ENCODE data around the gene PPP1R9A.
"Not testable (repeated sequence)": the region's sequence is repeated elsewhere in the genome, so short reads cannot be mapped to it uniquely, and the experiment has no call there.

The PPP1R9A gene

DNA sequence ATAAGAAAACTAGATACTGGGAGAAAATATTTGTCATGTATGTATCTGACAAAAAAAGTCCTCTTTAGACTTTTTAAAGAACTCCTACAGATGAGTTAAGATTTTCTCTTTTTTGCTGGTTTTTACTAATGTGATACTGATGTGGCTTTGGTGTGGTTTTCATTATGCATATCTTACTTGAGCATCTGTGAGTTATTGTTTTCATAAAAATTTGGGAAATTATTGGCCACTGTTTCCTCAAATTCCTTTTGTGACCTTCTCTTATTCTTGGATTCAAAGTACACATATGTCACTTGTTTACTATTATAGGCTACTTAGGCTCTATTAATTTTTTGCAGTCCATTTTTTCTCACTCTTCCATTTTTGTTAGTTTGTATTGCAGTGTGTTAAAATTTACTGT, 89.0 kb downstream of the PPP1R9A start:
- H3K9me3 ChIP-seq (ENCODE audit: control insufficient read depth, low read depth, low read length), result no peaks in the 10 kb centered on the region
- no peak overlapping the region for H3K27ac ChIP-seq (ENCODE audit: low read length)
- H3K9ac ChIP-seq (ENCODE audit: low read length), result no peak overlapping the region
- H3K4me3 ChIP-seq (ENCODE audit: low read length), result no peak overlapping the region
- peaks cover 5% of the 10 kb centered on the region for H3K4me1 ChIP-seq (ENCODE audit: control insufficient read depth, low read depth, low read length)
- no peaks in the 10 kb centered on the region for H3K36me3 ChIP-seq (ENCODE audit: control insufficient read depth, low read depth, low read length)
- H3K27me3 ChIP-seq (ENCODE audit: control insufficient read depth, insufficient read depth, low read length), result no peaks in the 10 kb centered on the region

- no peak overlapping the region for H3K9ac ChIP-seq (ENCODE audit: low read length)
- no peaks in the 10 kb centered on the region for H3K36me3 ChIP-seq (ENCODE audit: control insufficient read depth, low read depth, low read length)
- H3K27me3 ChIP-seq (ENCODE audit: control insufficient read depth, insufficient read depth, low read length), result no peaks in the 10 kb centered on the region
- no peaks in the 10 kb centered on the region for H3K9me3 ChIP-seq (ENCODE audit: control insufficient read depth, low read depth, low read length)
- H3K27ac ChIP-seq (ENCODE audit: low read length), result no peak overlapping the region
- H3K4me3 ChIP-seq (ENCODE audit: low read length), result no peak overlapping the region
- H3K4me1 ChIP-seq (ENCODE audit: control insufficient read depth, low read depth, low read length), result peaks cover 5% of the 10 kb centered on the region
Measured at GRCh38 chr7:94997547-94997946, 90.2 kb downstream of the PPP1R9A start.

GRCh38 chr7:94998266-94999068, 91.1 kb downstream of the PPP1R9A start:
- no peak overlapping the region for H3K9ac ChIP-seq (ENCODE audit: low read length)
- no peaks in the 10 kb centered on the region for H3K9me3 ChIP-seq (ENCODE audit: control insufficient read depth, low read depth, low read length)
- H3K27ac ChIP-seq (ENCODE audit: low read length), result no peak overlapping the region
- no peak overlapping the region for H3K4me3 ChIP-seq (ENCODE audit: low read length)
- no peaks in the 10 kb centered on the region for H3K36me3 ChIP-seq (ENCODE audit: control insufficient read depth, low read depth, low read length)
- H3K27me3 ChIP-seq (ENCODE audit: control insufficient read depth, insufficient read depth, low read length), result no peaks in the 10 kb centered on the region
- peaks cover 5% of the 10 kb centered on the region for H3K4me1 ChIP-seq (ENCODE audit: control insufficient read depth, low read depth, low read length)

- no peak overlapping the region for H3K4me3 ChIP-seq (ENCODE audit: low read length)
- H3K27ac ChIP-seq (ENCODE audit: low read length), result no peak overlapping the region
- H3K9ac ChIP-seq (ENCODE audit: low read length), result no peak overlapping the region
- H3K9me3 ChIP-seq (ENCODE audit: control insufficient read depth, low read depth, low read length), result no peaks in the 10 kb centered on the region
- H3K4me1 ChIP-seq (ENCODE audit: control insufficient read depth, low read depth, low read length), result peaks cover 5% of the 10 kb centered on the region
- H3K36me3 ChIP-seq (ENCODE audit: control insufficient read depth, low read depth, low read length), result no peaks in the 10 kb centered on the region
- no peaks in the 10 kb centered on the region for H3K27me3 ChIP-seq (ENCODE audit: control insufficient read depth, insufficient read depth, low read length)
Measured at GRCh38 chr7:94999069-94999351, 91.6 kb downstream of the PPP1R9A start.

DNA sequence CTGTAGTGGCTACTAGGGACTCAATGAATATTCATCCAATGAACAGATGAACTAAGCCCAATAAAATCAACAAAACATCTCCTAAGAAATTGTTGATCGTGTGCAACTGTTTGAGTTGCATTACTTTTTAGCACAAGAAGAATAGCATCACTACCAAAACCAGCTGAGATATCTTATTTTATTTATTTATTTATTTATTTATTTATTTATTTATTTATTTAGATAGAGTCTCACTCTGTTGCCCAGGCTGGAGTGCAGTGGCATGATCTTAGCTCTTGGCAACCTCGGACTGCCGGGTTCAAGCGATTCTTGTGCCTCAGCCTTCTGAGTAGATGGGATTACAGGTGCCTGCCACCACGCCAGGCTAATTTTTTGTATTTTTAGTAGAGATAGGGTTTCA, 92.2 kb downstream of the PPP1R9A start:
- H3K36me3 ChIP-seq (ENCODE audit: control insufficient read depth, low read depth, low read length); H3K27ac ChIP-seq (ENCODE audit: low read length); H3K9me3 ChIP-seq (ENCODE audit: control insufficient read depth, low read depth, low read length); H3K4me1 ChIP-seq (ENCODE audit: control insufficient read depth, low read depth, low read length); H3K27me3 ChIP-seq (ENCODE audit: control insufficient read depth, insufficient read depth, low read length); H3K4me3 ChIP-seq (ENCODE audit: low read length); H3K9ac ChIP-seq (ENCODE audit: low read length): not testable (repeated sequence)

DNA sequence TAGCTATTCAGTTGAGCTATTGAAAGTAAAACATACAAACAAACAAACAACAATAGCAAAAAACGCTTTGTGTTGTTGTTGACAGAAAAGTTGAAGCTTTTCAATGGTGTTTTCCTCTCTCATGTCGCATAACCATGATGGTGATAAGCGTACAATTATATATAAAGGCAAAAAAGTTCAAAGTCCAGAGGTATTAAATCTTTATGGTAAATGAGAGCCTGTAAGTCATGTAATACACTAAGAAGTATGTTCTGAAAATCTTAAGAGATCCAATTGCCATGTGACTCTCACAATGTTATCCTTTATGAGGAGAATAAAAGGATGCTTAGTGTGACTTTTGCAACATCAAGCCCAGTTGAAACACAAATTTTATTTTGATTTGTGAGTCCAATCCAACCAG, 93.9 kb downstream of the PPP1R9A start:
- no peak overlapping the region for H3K4me3 ChIP-seq (ENCODE audit: low read length)
- H3K9ac ChIP-seq (ENCODE audit: low read length), result no peak overlapping the region
- H3K4me1 ChIP-seq (ENCODE audit: control insufficient read depth, low read depth, low read length), result peaks cover 5% of the 10 kb centered on the region
- H3K27me3 ChIP-seq (ENCODE audit: control insufficient read depth, insufficient read depth, low read length), result no peaks in the 10 kb centered on the region
- H3K36me3 ChIP-seq (ENCODE audit: control insufficient read depth, low read depth, low read length), result no peaks in the 10 kb centered on the region
- H3K27ac ChIP-seq (ENCODE audit: low read length), result no peak overlapping the region
- no peaks in the 10 kb centered on the region for H3K9me3 ChIP-seq (ENCODE audit: control insufficient read depth, low read depth, low read length)

DNA sequence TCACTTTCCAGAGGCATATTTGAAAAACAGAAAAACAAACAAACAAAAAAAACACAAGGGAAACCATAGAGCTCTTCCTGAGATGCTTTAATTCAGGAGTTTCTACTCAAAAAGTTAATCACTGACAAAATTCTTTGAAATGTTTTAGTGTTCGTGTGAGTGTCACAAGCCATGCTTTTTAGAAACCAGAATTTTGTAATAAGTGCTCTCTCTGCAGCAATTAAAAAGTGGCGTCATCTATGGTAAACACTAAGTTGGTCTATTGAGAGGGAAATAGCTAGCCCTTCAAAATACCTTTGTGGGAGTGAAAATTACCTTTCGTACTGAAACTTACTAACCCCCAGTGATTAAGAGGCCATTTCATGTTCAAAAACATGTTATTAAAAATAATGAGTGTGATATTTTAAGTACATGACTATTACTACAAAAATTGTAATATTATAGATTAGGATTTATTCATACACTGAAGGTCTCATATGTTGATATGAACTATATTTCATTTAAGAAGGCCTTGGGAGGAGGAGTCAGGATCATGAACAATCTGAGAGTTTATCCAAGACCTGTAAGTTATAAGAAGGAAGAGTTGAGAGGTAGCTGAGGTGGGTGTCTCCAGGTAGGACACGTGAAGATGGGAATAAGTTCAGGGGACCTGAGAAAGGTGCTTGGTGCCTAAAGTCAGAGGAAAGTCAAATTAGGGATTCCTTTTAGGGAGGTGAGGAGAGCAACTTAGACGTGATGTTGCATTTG, 94.6 kb downstream of the PPP1R9A start:
- Histone ChIP-seq H3K27me3 (ENCODE audit: control insufficient read depth, insufficient read depth, low read length) (no peaks in the 10 kb centered on the region), H3K4me1 (ENCODE audit: control insufficient read depth, low read depth, low read length) (peaks cover 5% of the 10 kb centered on the region)

DNA sequence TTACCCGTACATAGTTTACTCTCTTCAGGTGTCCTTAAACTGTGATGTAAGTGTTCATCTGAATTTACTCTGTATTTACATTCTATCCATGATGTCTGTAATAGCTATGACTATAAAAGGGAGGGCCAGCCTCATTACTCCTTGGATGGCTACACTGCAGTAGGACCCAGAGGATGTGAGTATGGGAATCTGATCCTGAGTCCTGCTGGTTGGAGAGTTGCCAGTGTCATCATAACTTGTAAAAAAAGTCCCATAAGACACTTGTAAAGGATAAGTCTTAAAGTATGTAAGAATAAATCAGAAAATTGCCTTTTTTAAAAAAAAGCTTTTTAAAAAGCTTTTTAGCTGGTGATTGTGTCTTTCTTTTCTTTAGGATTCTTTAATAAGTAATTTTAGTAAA, 95.4 kb downstream of the PPP1R9A start:
- H3K9me3 ChIP-seq (ENCODE audit: control insufficient read depth, low read depth, low read length), result no peaks in the 10 kb centered on the region
- peaks cover 5% of the 10 kb centered on the region for H3K4me1 ChIP-seq (ENCODE audit: control insufficient read depth, low read depth, low read length)
- no peak overlapping the region for H3K4me3 ChIP-seq (ENCODE audit: low read length)
- no peaks in the 10 kb centered on the region for H3K36me3 ChIP-seq (ENCODE audit: control insufficient read depth, low read depth, low read length)
- H3K27ac ChIP-seq (ENCODE audit: low read length), result no peak overlapping the region
- H3K27me3 ChIP-seq (ENCODE audit: control insufficient read depth, insufficient read depth, low read length), result no peaks in the 10 kb centered on the region
- H3K9ac ChIP-seq (ENCODE audit: low read length), result no peak overlapping the region

More for the DNA sequence above, 94.6 kb downstream of the PPP1R9A start:
- H3K36me3 ChIP-seq (ENCODE audit: control insufficient read depth, low read depth, low read length), result no peaks in the 10 kb centered on the region
- H3K9me3 ChIP-seq (ENCODE audit: control insufficient read depth, low read depth, low read length), result no peaks in the 10 kb centered on the region
- H3K9ac ChIP-seq (ENCODE audit: low read length), result no peak overlapping the region
- H3K27ac ChIP-seq (ENCODE audit: low read length), result no peak overlapping the region
- no peak overlapping the region for H3K4me3 ChIP-seq (ENCODE audit: low read length)

- Histone ChIP-seq H3K4me1 (ENCODE audit: control insufficient read depth, low read depth, low read length) (peaks cover 5% of the 10 kb centered on the region), H3K36me3 (ENCODE audit: control insufficient read depth, low read depth, low read length) (no peaks in the 10 kb centered on the region), H3K9ac (ENCODE audit: low read length) (no peak overlapping the region), H3K4me3 (ENCODE audit: low read length) (no peak overlapping the region), H3K27ac (ENCODE audit: low read length) (no peak overlapping the region), H3K27me3 (ENCODE audit: control insufficient read depth, insufficient read depth, low read length) (no peaks in the 10 kb centered on the region), H3K9me3 (ENCODE audit: control insufficient read depth, low read depth, low read length) (no peaks in the 10 kb centered on the region)
Measured at GRCh38 chr7:95004618-95005247, 97.3 kb downstream of the PPP1R9A start.

GRCh38 chr7:95006010-95006409, 98.6 kb downstream of the PPP1R9A start:
- H3K4me3 ChIP-seq (ENCODE audit: low read length), result no peak overlapping the region
- no peaks in the 10 kb centered on the region for H3K4me1 ChIP-seq (ENCODE audit: control insufficient read depth, low read depth, low read length)
- H3K27me3 ChIP-seq (ENCODE audit: control insufficient read depth, insufficient read depth, low read length), result no peaks in the 10 kb centered on the region
- H3K27ac ChIP-seq (ENCODE audit: low read length), result no peak overlapping the region
- H3K9me3 ChIP-seq (ENCODE audit: control insufficient read depth, low read depth, low read length), result no peaks in the 10 kb centered on the region
- H3K36me3 ChIP-seq (ENCODE audit: control insufficient read depth, low read depth, low read length), result no peaks in the 10 kb centered on the region
- no peak overlapping the region for H3K9ac ChIP-seq (ENCODE audit: low read length)

DNA sequence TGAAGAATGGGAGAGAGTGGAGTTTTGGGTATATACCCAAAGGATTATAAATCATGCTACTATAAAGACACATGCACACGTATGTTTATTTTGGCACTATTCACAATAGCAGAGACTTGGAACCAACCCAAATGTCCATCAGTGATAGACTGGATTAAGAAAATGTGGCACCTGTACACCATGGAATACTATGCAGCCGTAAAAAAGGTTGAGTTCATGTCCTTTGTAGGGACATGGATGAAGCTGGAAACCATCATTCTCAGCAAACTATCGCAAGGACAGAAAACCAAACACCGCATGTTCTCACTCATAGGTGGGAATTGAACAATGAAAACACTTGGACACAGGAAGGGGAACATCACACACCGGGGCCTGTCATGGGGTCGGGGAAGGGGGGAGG, 101.4 kb downstream of the PPP1R9A start:
- not testable (repeated sequence) for H3K9ac ChIP-seq (ENCODE audit: low read length); H3K36me3 ChIP-seq (ENCODE audit: control insufficient read depth, low read depth, low read length); H3K4me3 ChIP-seq (ENCODE audit: low read length); H3K27me3 ChIP-seq (ENCODE audit: control insufficient read depth, insufficient read depth, low read length); H3K4me1 ChIP-seq (ENCODE audit: control insufficient read depth, low read depth, low read length); H3K27ac ChIP-seq (ENCODE audit: low read length); H3K9me3 ChIP-seq (ENCODE audit: control insufficient read depth, low read depth, low read length)

Data from iPS-18a (cell line).